ENCODE results near the gene PRKN.

DNA sequence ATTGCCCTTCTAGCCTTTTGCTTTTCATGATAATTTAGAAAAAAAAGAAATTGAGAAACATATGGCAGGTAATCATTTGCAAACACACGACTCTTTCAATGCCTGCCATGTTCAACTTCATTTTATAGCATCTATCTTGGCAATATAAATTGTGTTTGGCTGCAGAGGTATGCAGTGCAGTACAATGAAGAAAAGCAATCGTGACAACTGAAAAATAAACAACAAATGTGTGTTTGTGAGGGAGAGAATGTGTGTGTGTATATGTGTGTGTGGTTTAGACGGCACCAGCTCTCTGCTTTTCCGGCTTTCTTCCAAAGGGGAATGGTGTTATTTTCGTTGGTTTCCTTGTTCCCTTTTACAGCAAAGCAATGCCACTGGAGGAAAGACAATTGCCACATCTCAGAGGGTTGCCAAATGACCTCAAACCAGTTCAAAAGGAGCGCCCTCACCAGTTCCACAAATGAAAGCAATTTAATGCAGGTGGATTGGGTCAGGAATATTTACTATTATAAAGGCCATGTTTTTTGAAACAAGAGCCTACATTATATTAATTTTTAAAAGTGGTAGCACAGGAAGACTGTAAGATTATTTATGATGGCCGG lies 587.2 kb downstream of the PRKN start:
- TF ChIP-seq, protein P1, sequence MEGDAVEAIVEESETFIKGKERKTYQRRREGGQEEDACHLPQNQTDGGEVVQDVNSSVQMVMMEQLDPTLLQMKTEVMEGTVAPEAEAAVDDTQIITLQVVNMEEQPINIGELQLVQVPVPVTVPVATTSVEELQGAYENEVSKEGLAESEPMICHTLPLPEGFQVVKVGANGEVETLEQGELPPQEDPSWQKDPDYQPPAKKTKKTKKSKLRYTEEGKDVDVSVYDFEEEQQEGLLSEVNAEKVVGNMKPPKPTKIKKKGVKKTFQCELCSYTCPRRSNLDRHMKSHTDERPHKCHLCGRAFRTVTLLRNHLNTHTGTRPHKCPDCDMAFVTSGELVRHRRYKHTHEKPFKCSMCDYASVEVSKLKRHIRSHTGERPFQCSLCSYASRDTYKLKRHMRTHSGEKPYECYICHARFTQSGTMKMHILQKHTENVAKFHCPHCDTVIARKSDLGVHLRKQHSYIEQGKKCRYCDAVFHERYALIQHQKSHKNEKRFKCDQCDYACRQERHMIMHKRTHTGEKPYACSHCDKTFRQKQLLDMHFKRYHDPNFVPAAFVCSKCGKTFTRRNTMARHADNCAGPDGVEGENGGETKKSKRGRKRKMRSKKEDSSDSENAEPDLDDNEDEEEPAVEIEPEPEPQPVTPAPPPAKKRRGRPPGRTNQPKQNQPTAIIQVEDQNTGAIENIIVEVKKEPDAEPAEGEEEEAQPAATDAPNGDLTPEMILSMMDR (IDR thresholded peaks at IDR 0.05; ENCODE audit: borderline replicate concordance, extremely low read depth, low read length, poor library complexity, severe bottlenecking): no peak
- TF ChIP-seq EZH2 (IDR thresholded peaks at IDR 0.05; ENCODE audit: borderline replicate concordance, low read depth, low read length, severe bottlenecking): no peak

All from DND-41 (cell line).